ENCODE measurements around the gene BDNF.

Gene BDNF

GRCh38 chr11:27625347-27625912, 74.8 kb downstream of the BDNF start:
- no peak for DNase-seq

- no peak for DNase-seq
Observed at GRCh38 chr11:27623945-27624523, 76.2 kb downstream of the BDNF start.

- DNase-seq, result no peak
Observed at GRCh38 chr11:27622541-27623300, 77.5 kb downstream of the BDNF start.

- no peak for DNase-seq
Observed at GRCh38 chr11:27621405-27622161, 78.7 kb downstream of the BDNF start.

GRCh38 chr11:27619763-27620335, 80.4 kb downstream of the BDNF start:
- DNase-seq, result no peak

GRCh38 chr11:27619039-27619574, 81.1 kb downstream of the BDNF start:
- DNase-seq, result no peak

GRCh38 chr11:27618281-27618915, 81.9 kb downstream of the BDNF start:
- no peak for DNase-seq

- no peak for DNase-seq
Observed at GRCh38 chr11:27616711-27617110, 83.5 kb downstream of the BDNF start.

GRCh38 chr11:27615833-27616232, 84.4 kb downstream of the BDNF start:
- DNase-seq, result no peak

- no peak for DNase-seq
Observed at GRCh38 chr11:27614092-27614491, 86.2 kb downstream of the BDNF start.

- no peak for DNase-seq
Observed at GRCh38 chr11:27612932-27613880, 87.0 kb downstream of the BDNF start.

GRCh38 chr11:27611947-27612455, 88.3 kb downstream of the BDNF start:
- DNase-seq, result no peak

GRCh38 chr11:27611390-27611789, 88.9 kb downstream of the BDNF start:
- DNase-seq, result no peak

- no peak for DNase-seq
Observed at GRCh38 chr11:27610946-27611345, 89.3 kb downstream of the BDNF start.

GRCh38 chr11:27610280-27610679, 90.0 kb downstream of the BDNF start:
- DNase-seq, result no peak

GRCh38 chr11:27608951-27609350, 91.3 kb downstream of the BDNF start:
- no peak for DNase-seq

- no peak for DNase-seq
Observed at GRCh38 chr11:27605422-27605821, 94.8 kb downstream of the BDNF start.

Data from NCI-H526 treated with DMSO at 0.1 percent for 48 hours (cell line).